K562 (cell line): Measurements from ENCODE around the gene HOXC10. TPM values are rescaled to one million over a fixed set of nuclear protein-coding genes. Genes with fewer than 3 reads are reported as not detected.
A peak's percentile ranks its signal among the peaks of the same experiment; 100 is the strongest.

ENCODE experiments used
- CCNT2 ChIP-seq: IDR thresholded peaks from 2 replicates; pipeline ENCODE4 v1.6.1; 2011; ENCODE audit warnings: borderline replicate concordance, low read depth, mild to moderate bottlenecking, moderate library complexity, mixed read lengths, low read length; ENCODE audit not compliant: insufficient read length; ENCODE audit errors: extremely low read depth
- KDM4B ChIP-seq, 2 experiments: fragments of 450-650 bp in 1 of 2; sonication (generic) in 1 of 2; IDR thresholded peaks; 2 replicates each; pipeline ENCODE4 v1.6.1; 2016 to 2017; ENCODE audit warnings: borderline replicate concordance in 2 of 2, antibody characterized with exemption in 1 of 2, low read depth in 1 of 2, mild to moderate bottlenecking in 1 of 2
- MGA ChIP-seq: fragments of 450-650 bp; IDR thresholded peaks from 2 replicates; pipeline ENCODE4 v1.6.1; 2016; ENCODE audit warnings: mild to moderate bottlenecking, moderate library complexity
- MTA3 ChIP-seq: fragments of 450-650 bp; formaldehyde crosslinking; IDR thresholded peaks from 2 replicates; pipeline ENCODE4 v1.6.1; 2017; ENCODE audit warnings: mild to moderate bottlenecking, borderline replicate concordance
- REST ChIP-seq, 2 experiments: fragments of 450-650 bp; formaldehyde crosslinking in 1 of 2; IDR thresholded peaks; 2 replicates each; pipeline versions ENCODE4 v1.4.0 to v1.6.1; 2014 to 2020; ENCODE audit warnings: mild to moderate bottlenecking in 2 of 2, borderline replicate concordance in 1 of 2, low read depth in 1 of 2
- polyA plus RNA-seq, 8 experiments: library from polyadenylated mRNA; depleted of rRNA in 4 of 8; stranded (reverse) in 5 of 8; unstranded in 3 of 8; fragments of >200 nt; fragmentation: Nextera tagmentation in 2 of 8; fragmentation: Illumina TruSeq in 1 of 8; extraction: Ambion mirVana in 2 of 8; extraction: Trizol in 1 of 8; gene quantifications; 2 replicates each; pipeline versions ENCODE4 v1.2.1 to v1.2.3, GENCODE V29; 2011 to 2014; ENCODE audit warnings: inconsistent platforms in 1 of 8, missing spikeins in 1 of 8
- total RNA-seq, 7 experiments: library from RNA; depleted of rRNA in 6 of 7; stranded (reverse); fragments of >200 nt in 6 of 7; fragmentation: Illumina TruSeq in 2 of 7; extraction: Trizol in 2 of 7; gene quantifications; 2 replicates each; pipeline versions ENCODE4 v1.2.1 to v1.2.3, GENCODE V29; 2011 to 2021; ENCODE audit warnings: low replicate concordance in 1 of 7

HOXC10 gene
- total and polyA plus RNA-seq, 9 of the 15 experiments (the other 6 are each of a cell fraction or from before 2014, with no cell fraction given): 0.13 to 0.77 (median 0.35) TPM; not detected in 2

GRCh38 chr12:54005853-54006558 is 21.1 kb downstream of the HOXC10 start (continued):
- TF ChIP-seq REST (IDR thresholded peaks at IDR 0.05; ENCODE audit: borderline replicate concordance) (peak; percentile 93), REST (CRISPR knock-in tag; IDR thresholded peaks at IDR 0.05; ENCODE audit: low read depth) (no peak), CCNT2 (peak; percentile 26), MGA (peak; percentile 9; the same call in 1 of the 2 replicates), MTA3 (peak; percentile 17; the same call in 1 of the 2 replicates), KDM4B (IDR thresholded peaks at IDR 0.05; ENCODE audit: borderline replicate concordance in 2 of 2, low read depth in 1 of 2) (0 out of 4 replicates have a peak, but pooled peaks of 1 of the 2 experiments have one; percentile 65)
